RWPE1 (cell line): ENCODE measurements around the gene RNF167.

Experiments
- CTCF ChIA-PET: fragments of 350-600 bp; sonication (Branson Sonifier 250); formaldehyde crosslinking; extraction: SDS; loops from one replicate; lab custom pipeline; 2021; lab: Yijun Ruan, JAX
- POLR2A ChIA-PET: fragments of 400-600 bp; formaldehyde crosslinking; extraction: SDS; loops from one replicate; lab custom pipeline; 2020; ENCODE audit warnings: antibody characterized with exemption; ENCODE audit not compliant: low non-redundant PET; lab: Yijun Ruan, JAX
- DNase-seq: peaks from one replicate; pipeline ENCODE4 v3.0.0; 2012; ENCODE audit warnings: low spot score
- H3K27ac ChIP-seq: fragments of 450-650 bp; 2 replicates; pipeline ENCODE4 v1.5.1; 2017
- CTCF ChIP-seq: fragments of 450-650 bp; conservative IDR thresholded peaks from 2 replicates; pipeline ENCODE4 v1.5.1; 2017; ENCODE audit warnings: low read depth, mild to moderate bottlenecking

Gene RNF167

GRCh38 chr17:4955091-4955490 is 15.0 kb downstream of the RNF167 start:
- CTCF ChIA-PET = no interaction called here
- POLR2A ChIA-PET = interaction anchor here (0.8 kb wide), 1 partner anchor 43 kb away, joined by 5 read pairs; the partner anchor contains the start of gene KIF1C

GRCh38 chr17:4956493-4957061 is 16.5 kb downstream of the RNF167 start:
- peak overlapping the region; percentile 37; the same call in 1 of the 2 replicates for H3K27ac ChIP-seq
- ChIA-PET POLR2A (interaction anchor here (0.7 kb wide), 1 partner anchor 10 kb away, joined by 3 read pairs; no protein-coding TSS in a partner anchor), CTCF (interaction anchor here (0.6 kb wide), 1 partner anchor 39 kb away, joined by 3 read pairs; no protein-coding TSS in a partner anchor)
- no peak for TF ChIP-seq CTCF
- DNase-seq = no peak

More at GRCh38 chr17:4955091-4955490, 15.0 kb downstream of the RNF167 start:
- no peak for TF ChIP-seq CTCF
- no peak overlapping the region for H3K27ac ChIP-seq
- DNase-seq = no peak

- no peak for DNase-seq
- POLR2A ChIA-PET = no interaction called here
- CTCF ChIA-PET = interaction anchor here (0.6 kb wide), 1 partner anchor 32 kb away, joined by 4 read pairs; no protein-coding TSS in a partner anchor
- H3K27ac ChIP-seq = peak overlapping the region; percentile 37
- TF ChIP-seq CTCF = no peak
These were observed 18.0 kb downstream of the RNF167 start for GRCh38 chr17:4958102-4958501.

- ChIA-PET CTCF (no interaction called here), POLR2A (no interaction called here)
- TF ChIP-seq CTCF = no peak
- DNase-seq = no peak
- peak overlapping the region; percentile 35 for H3K27ac ChIP-seq
These were observed 19.3 kb downstream of the RNF167 start for GRCh38 chr17:4959261-4959965.

- POLR2A ChIA-PET = no interaction called here
- peak overlapping the region; percentile 41 for H3K27ac ChIP-seq
- no peak for TF ChIP-seq CTCF
These were observed 20.3 kb downstream of the RNF167 start for GRCh38 chr17:4960279-4960922.

GRCh38 chr17:4965311-4965986 is 25.4 kb downstream of the RNF167 start:
- TF ChIP-seq CTCF = no peak
- ChIA-PET CTCF (interaction anchor here (0.6 kb wide), 1 partner anchor 34 kb away, joined by 5 read pairs; no protein-coding TSS in a partner anchor), POLR2A (interaction anchor here (0.6 to 1.9 kb wide), 3 partner anchors 12 to 56 kb away, joined by 3 to 6 read pairs (median 4); no protein-coding TSS in a partner anchor)
- peak overlapping the region; percentile 98 for H3K27ac ChIP-seq
- DNase-seq = no peak

More at GRCh38 chr17:4960279-4960922, 20.3 kb downstream of the RNF167 start:
- no peak for DNase-seq
- CTCF ChIA-PET = no interaction called here
